Astrocyte (in vitro differentiated cells and primary cell): Measurements from ENCODE around the gene MAFF. TPM values are rescaled to one million over a fixed set of nuclear protein-coding genes. Genes with fewer than 3 reads are reported as not detected.

Source experiments
- DNase-seq: peaks from one replicate; pipeline ENCODE4 v3.0.0-alpha.2; 2010; ENCODE audit warnings: low read depth
- FAIRE-seq: peaks from 2 replicates; lab custom pipeline; 2011; peaks lifted over from hg19 to GRCh38; lab: Jason Lieb, UNC
- H2AFZ ChIP-seq: 2 replicates; pipeline ENCODE4 v1.6.0; 2012; ENCODE audit warnings: low read depth, low read length, inconsistent platforms
- H3K27ac ChIP-seq: 2 replicates; pipeline ENCODE4 v1.5.1; 2011; ENCODE audit warnings: low read depth, low read length, inconsistent platforms
- H3K27me3 ChIP-seq: 2 replicates; pipeline ENCODE4 v1.6.0; 2011; ENCODE audit warnings: low read length, inconsistent platforms; ENCODE audit not compliant: insufficient read depth
- H3K36me3 ChIP-seq: 2 replicates; pipeline ENCODE4 v1.5.1; 2011; ENCODE audit warnings: low read length, inconsistent platforms; ENCODE audit not compliant: insufficient read depth
- H3K4me1 ChIP-seq: 2 replicates; pipeline ENCODE4 v1.5.1; 2011; ENCODE audit warnings: low read length, inconsistent platforms; ENCODE audit not compliant: insufficient read depth
- H3K4me2 ChIP-seq: 2 replicates; pipeline ENCODE4 v1.6.0; 2012; ENCODE audit warnings: low read length, inconsistent platforms
- H3K4me3 ChIP-seq: 2 replicates; pipeline ENCODE4 v1.5.1; 2011; ENCODE audit warnings: low read depth, mild to moderate bottlenecking, low read length, inconsistent platforms; ENCODE audit not compliant: insufficient read depth
- H3K79me2 ChIP-seq: 2 replicates; pipeline ENCODE4 v1.6.0; 2012; ENCODE audit warnings: mild to moderate bottlenecking, low read length, inconsistent platforms; ENCODE audit not compliant: insufficient read depth
- H3K9ac ChIP-seq: 2 replicates; pipeline ENCODE4 v1.6.0; 2012; ENCODE audit warnings: mild to moderate bottlenecking, low read length, inconsistent platforms
- H3K9me3 ChIP-seq: 2 replicates; pipeline ENCODE4 v1.5.1; 2012; ENCODE audit warnings: low read depth, mild to moderate bottlenecking, low read length, inconsistent platforms; ENCODE audit not compliant: insufficient read depth
- H4K20me1 ChIP-seq: 2 replicates; pipeline ENCODE4 v1.6.0; 2012; ENCODE audit warnings: low read length, inconsistent platforms; ENCODE audit not compliant: insufficient read depth
- H3K27ac Mint-ChIP-seq: one replicate; pipeline ENCODE4 v1.8.0; 2021; ENCODE audit warnings: mild to moderate bottlenecking, mixed read lengths; ENCODE audit not compliant: unreplicated experiment
- H3K27me3 Mint-ChIP-seq: one replicate; pipeline ENCODE4 v1.8.0; 2021; ENCODE audit warnings: low read depth, mixed read lengths; ENCODE audit not compliant: unreplicated experiment
- H3K36me3 Mint-ChIP-seq: one replicate; pipeline ENCODE4 v1.8.0; 2021; ENCODE audit warnings: low read depth, mixed read lengths; ENCODE audit not compliant: unreplicated experiment
- H3K4me1 Mint-ChIP-seq: one replicate; pipeline ENCODE4 v1.8.0; 2021; ENCODE audit warnings: low read depth, mixed read lengths; ENCODE audit not compliant: unreplicated experiment
- H3K4me3 Mint-ChIP-seq: one replicate; pipeline ENCODE4 v1.8.0; 2021; ENCODE audit warnings: mild to moderate bottlenecking, moderate library complexity, mixed read lengths; ENCODE audit not compliant: unreplicated experiment
- H3K9me3 Mint-ChIP-seq: one replicate; pipeline ENCODE4 v1.8.0; 2021; ENCODE audit warnings: mild to moderate bottlenecking, mixed read lengths; ENCODE audit not compliant: unreplicated experiment
- CTCF ChIP-seq: IDR thresholded peaks from 2 replicates; pipeline ENCODE4 v1.5.1; 2011; ENCODE audit warnings: low read depth, mild to moderate bottlenecking, inconsistent platforms, low read length, moderate library complexity; ENCODE audit not compliant: insufficient read depth
- EZH2 ChIP-seq: IDR thresholded peaks from 2 replicates; pipeline ENCODE4 v1.6.1; 2012; ENCODE audit warnings: mild to moderate bottlenecking, low read length, inconsistent platforms; ENCODE audit not compliant: insufficient read depth
- total RNA-seq: library from RNA; stranded (reverse); gene quantifications from 2 replicates; pipeline ENCODE4 v1.2.1, GENCODE V29; 2021

MAFF gene
- total RNA-seq, 1 donor from 2014 or later: 18.2 TPM

GRCh38 chr22:38187413-38188212 is 14.2 kb upstream of the MAFF start:
- Histone ChIP-seq H3K9ac (no peak overlapping the region), H3K9me3 (no peaks in the 10 kb centered on the region), H4K20me1 (no peaks in the 10 kb centered on the region), H3K27ac (no peak overlapping the region), H3K4me3 (no peak overlapping the region), H3K36me3 (no peaks in the 10 kb centered on the region), H3K79me2 (no peaks in the 10 kb centered on the region), H3K4me1 (peaks cover 5% of the 10 kb centered on the region), H2AFZ (no peak overlapping the region), H3K27me3 (no peaks in the 10 kb centered on the region), H3K4me2 (no peak overlapping the region)
- peaks cover 4% of the 10 kb centered on the region for H3K4me1 Mint-ChIP-seq
- DNase-seq (no peak), FAIRE-seq (no peak)
- no peak overlapping the region for H3K27ac Mint-ChIP-seq
- no peak for TF ChIP-seq CTCF
- no peak for TF ChIP-seq EZH2
- no peak overlapping the region for H3K4me3 Mint-ChIP-seq
- H3K36me3 Mint-ChIP-seq: no peaks in the 10 kb centered on the region
- H3K27me3 Mint-ChIP-seq: peaks cover 3% of the 10 kb centered on the region
- H3K9me3 Mint-ChIP-seq: no peaks in the 10 kb centered on the region

GRCh38 chr22:38189104-38189503 is 12.7 kb upstream of the MAFF start:
- peaks cover 4% of the 10 kb centered on the region for H3K4me1 Mint-ChIP-seq
- H3K4me3 Mint-ChIP-seq: no peak overlapping the region
- Histone ChIP-seq H3K4me3 (no peak overlapping the region), H4K20me1 (no peaks in the 10 kb centered on the region), H3K27ac (no peak overlapping the region), H3K4me1 (peaks cover 5% of the 10 kb centered on the region), H3K79me2 (no peaks in the 10 kb centered on the region), H2AFZ (no peak overlapping the region), H3K9me3 (no peaks in the 10 kb centered on the region), H3K4me2 (no peak overlapping the region), H3K36me3 (no peaks in the 10 kb centered on the region), H3K27me3 (no peaks in the 10 kb centered on the region), H3K9ac (no peak overlapping the region)
- H3K9me3 Mint-ChIP-seq: no peaks in the 10 kb centered on the region
- H3K27me3 Mint-ChIP-seq: peaks cover 3% of the 10 kb centered on the region
- H3K36me3 Mint-ChIP-seq: no peaks in the 10 kb centered on the region
- TF ChIP-seq CTCF (no peak), EZH2 (no peak)
- DNase-seq: no peak
- FAIRE-seq: peak; percentile 9
- H3K27ac Mint-ChIP-seq: no peak overlapping the region

GRCh38 chr22:38190581-38190980 is 11.2 kb upstream of the MAFF start:
- H3K4me3 Mint-ChIP-seq: no peak overlapping the region
- Histone ChIP-seq H3K27ac (no peak overlapping the region), H3K9me3 (no peaks in the 10 kb centered on the region), H3K9ac (no peak overlapping the region), H3K36me3 (no peaks in the 10 kb centered on the region), H4K20me1 (no peaks in the 10 kb centered on the region), H3K4me1 (peaks cover 5% of the 10 kb centered on the region), H3K79me2 (no peaks in the 10 kb centered on the region), H3K4me2 (no peak overlapping the region), H2AFZ (no peak overlapping the region), H3K27me3 (no peaks in the 10 kb centered on the region), H3K4me3 (no peak overlapping the region)
- DNase-seq (no peak), FAIRE-seq (no peak)
- no peak overlapping the region for H3K27ac Mint-ChIP-seq
- TF ChIP-seq EZH2: no peak
- TF ChIP-seq CTCF: no peak
- peaks cover 4% of the 10 kb centered on the region for H3K4me1 Mint-ChIP-seq
- H3K27me3 Mint-ChIP-seq: peaks cover 3% of the 10 kb centered on the region
- H3K36me3 Mint-ChIP-seq: no peaks in the 10 kb centered on the region
- no peaks in the 10 kb centered on the region for H3K9me3 Mint-ChIP-seq
